K562 (cell line): ENCODE measurements around the gene SLC23A2. TPM values are rescaled to one million over a fixed set of nuclear protein-coding genes. Genes with fewer than 3 reads are reported as not detected.

Experiments used
- ATAC-seq: fragments of 200-7000 bp; cut with Tn5 transposase; 3 replicates; pipeline ENCODE4 v1.9.1; 2020; ENCODE audit warnings: moderate library complexity
- BruUV-seq: library from RNA; stranded (reverse); fragments of 400-500 nt; replicated peaks from 2 replicates; lab custom pipeline; 2021; lab: Mats Ljungman, UMichigan
- CTCF ChIA-PET: fragments of 300-600 bp; formaldehyde crosslinking; extraction: SDS; loops from one replicate; lab custom pipeline; 2021; ENCODE audit warnings: low intra/inter-chr PET ratio; lab: Yijun Ruan, JAX
- POLR2A ChIA-PET: fragments of 300-600, 350-650 bp; sonication (Branson Sonifier 250); formaldehyde crosslinking; extraction: SDS; loops from one replicate; lab custom pipeline; 2021; ENCODE audit warnings: antibody characterized with exemption, inconsistent platforms; lab: Yijun Ruan, JAX
- DNase-seq, 4 experiments: peaks; one replicate each; pipeline versions ENCODE4 v3.0.0 to v3.0.0-alpha.2; 2011 to 2018; ENCODE audit warnings: low spot score in 3 of 4, mixed read lengths in 3 of 4; ENCODE audit errors: extremely low read depth in 1 of 4
- FAIRE-seq: peaks from 2 replicates; lab custom pipeline; 2011; peaks lifted over from hg19 to GRCh38; lab: Jason Lieb, UNC
- H2AFZ ChIP-seq: 2 replicates; pipeline ENCODE4 v1.6.0; 2011; ENCODE audit warnings: low read depth, low read length, control low read depth, inconsistent platforms
- H3K27ac ChIP-seq: fragments of 200-600 bp; 3 replicates; pipeline ENCODE4 v1.8.0; 2011; ENCODE audit warnings: low read depth, mild to moderate bottlenecking, control low read depth, inconsistent platforms, low read length, moderate library complexity, mixed read lengths; ENCODE audit errors: extremely low read depth
- H3K27me3 ChIP-seq, 2 experiments: fragments of 300-600 bp in 1 of 2; 2 replicates in 1 of 2; 3 replicates in 1 of 2; pipeline versions ENCODE4 v1.6.0 to v1.8.0; 2011; ENCODE audit warnings: inconsistent platforms in 2 of 2, low read length in 2 of 2, mild to moderate bottlenecking in 1 of 2, mixed read lengths in 1 of 2, moderate library complexity in 1 of 2; ENCODE audit not compliant: control insufficient read depth in 2 of 2, insufficient read depth in 2 of 2
- H3K36me3 ChIP-seq: fragments of 300-600 bp; 3 replicates; pipeline ENCODE4 v1.8.0; 2011; ENCODE audit warnings: mild to moderate bottlenecking, low read length, inconsistent platforms; ENCODE audit not compliant: control insufficient read depth, insufficient read depth
- H3K4me1 ChIP-seq, 2 experiments: fragments of 200-600 bp in 1 of 2; replicated peaks in 1 of 2; 2 replicates in 1 of 2; 3 replicates in 1 of 2; pipeline versions ENCODE4 v1.5.1 to v1.8.0; 2011; ENCODE audit warnings: inconsistent platforms in 2 of 2, low read length in 2 of 2, mild to moderate bottlenecking in 1 of 2, mixed read lengths in 1 of 2, moderate library complexity in 1 of 2; ENCODE audit not compliant: control insufficient read depth in 2 of 2, insufficient read depth in 2 of 2
- H3K4me2 ChIP-seq: 2 replicates; pipeline ENCODE4 v1.6.1; 2011; ENCODE audit warnings: low read length, control low read depth, inconsistent platforms, mixed read lengths; ENCODE audit not compliant: insufficient read depth
- H3K4me3 ChIP-seq: fragments of 200-600 bp; sonication (generic), shearing (Covaris generic); 2 replicates; pipeline ENCODE4 v1.5.1; 2016; ENCODE audit warnings: control low read depth, inconsistent platforms
- H3K79me2 ChIP-seq: fragments of 200-600 bp; 3 replicates; pipeline ENCODE4 v1.8.0; 2011; ENCODE audit warnings: low read length, inconsistent platforms; ENCODE audit not compliant: control insufficient read depth, insufficient read depth
- H3K9ac ChIP-seq, 2 experiments: 2 replicates each; pipeline versions ENCODE4 v1.6.0 to v1.6.1; 2011; ENCODE audit warnings: low read depth in 2 of 2, low read length in 2 of 2, control low read depth in 1 of 2, inconsistent platforms in 1 of 2, mild to moderate bottlenecking in 1 of 2, mixed read lengths in 1 of 2; ENCODE audit not compliant: insufficient read depth in 1 of 2
- H3K9me1 ChIP-seq: one replicate; pipeline ENCODE4 v1.6.0; 2011; ENCODE audit warnings: inconsistent platforms, mild to moderate bottlenecking, low read length, moderate library complexity; ENCODE audit not compliant: control insufficient read depth, insufficient read depth
- H3K9me3 ChIP-seq: replicated peaks from 2 replicates; pipeline ENCODE4 v1.5.1; 2011; ENCODE audit warnings: low read depth, low read length, inconsistent platforms; ENCODE audit not compliant: control insufficient read depth, insufficient read depth
- H4K20me1 ChIP-seq: replicated peaks from 2 replicates; pipeline ENCODE4 v1.6.1; 2011; ENCODE audit warnings: low read length, inconsistent platforms, mixed read lengths; ENCODE audit not compliant: control insufficient read depth, insufficient read depth
- ADNP ChIP-seq: fragments of 200-800 bp; sonication (Bioruptor generic); IDR thresholded peaks from 2 replicates; pipeline ENCODE4 v1.6.1; 2016; ENCODE audit warnings: missing genetic modification characterization, missing compliant biosample characterization
- ARHGAP35 ChIP-seq: fragments of 450-650 bp; IDR thresholded peaks from 2 replicates; pipeline ENCODE4 v1.6.1; 2018; ENCODE audit not compliant: partially characterized antibody
- C11orf30 ChIP-seq: fragments of 450-650 bp; IDR thresholded peaks from 2 replicates; pipeline ENCODE4 v1.6.1; 2016; ENCODE audit warnings: low read depth, mild to moderate bottlenecking
- CBX3 ChIP-seq, 2 experiments: IDR thresholded peaks; 1 replicate in 1 of 2; 2 replicates in 1 of 2; pipeline ENCODE4 v1.6.1; 2012; ENCODE audit warnings: inconsistent platforms in 2 of 2, low read length in 2 of 2, borderline replicate concordance in 1 of 2, control low read depth in 1 of 2
- CHAMP1 ChIP-seq: fragments of 450-650 bp; IDR thresholded peaks from 2 replicates; pipeline ENCODE4 v1.6.1; 2016; ENCODE audit warnings: mild to moderate bottlenecking
- IFI16 ChIP-seq: fragments of 250-450 bp; sonication (Bioruptor Pico); IDR thresholded peaks from 2 replicates; pipeline ENCODE4 v2.1.2; 2022; ENCODE audit warnings: mild to moderate bottlenecking, inconsistent platforms
- KDM4B ChIP-seq, 2 experiments: fragments of 450-650 bp in 1 of 2; sonication (generic) in 1 of 2; IDR thresholded peaks; 2 replicates each; pipeline ENCODE4 v1.6.1; 2016 to 2017; ENCODE audit warnings: borderline replicate concordance in 2 of 2, antibody characterized with exemption in 1 of 2, low read depth in 1 of 2, mild to moderate bottlenecking in 1 of 2
- KDM5B ChIP-seq: fragments of 200-600 bp; sonication (generic); IDR thresholded peaks from 2 replicates; pipeline ENCODE4 v1.6.1; 2012; ENCODE audit warnings: low read depth, mild to moderate bottlenecking, moderate library complexity, low read length, control low read depth, inconsistent platforms; ENCODE audit not compliant: insufficient replicate concordance
- RBM25 ChIP-seq: fragments of 200-400 bp; formaldehyde crosslinking; IDR thresholded peaks from 2 replicates; pipeline ENCODE4 v1.6.1; 2018; ENCODE audit warnings: low read length, low read depth, moderate library complexity; ENCODE audit not compliant: severe bottlenecking
- THAP12 ChIP-seq: fragments of 250-450 bp; sonication (Bioruptor Pico); IDR thresholded peaks from 2 replicates; pipeline ENCODE4 v1.9.0; 2021; ENCODE audit warnings: mild to moderate bottlenecking, inconsistent platforms
- TSHZ1 ChIP-seq: fragments of 250-450 bp; sonication (Bioruptor Pico); IDR thresholded peaks from 2 replicates; pipeline ENCODE4 v1.4.0; 2020; ENCODE audit warnings: mild to moderate bottlenecking, moderate library complexity
- WHSC1 ChIP-seq: IDR thresholded peaks from one replicate; pipeline ENCODE4 v1.6.1; 2012; ENCODE audit warnings: low read length, control low read depth, inconsistent platforms
- ZNF408 ChIP-seq: fragments of 250-450 bp; sonication (Bioruptor Pico); IDR thresholded peaks from 2 replicates; pipeline ENCODE4 v1.4.0; 2020; ENCODE audit warnings: low read depth, mild to moderate bottlenecking, moderate library complexity
- ZNF586 ChIP-seq: fragments of 450-650 bp; formaldehyde crosslinking; conservative IDR thresholded peaks from 2 replicates; pipeline ENCODE4 v1.4.0; 2020; ENCODE audit warnings: mild to moderate bottlenecking, moderate library complexity
- ZNF780A ChIP-seq: fragments of 250-450 bp; sonication (Bioruptor Pico); IDR thresholded peaks from 2 replicates; pipeline ENCODE4 v1.5.0; 2021; ENCODE audit warnings: mild to moderate bottlenecking
- WGBS: fragments of 100-300 bp; shearing (Covaris generic); methylation state at CpG from one replicate; pipeline ENCODE4 v1.1.6; 2016; ENCODE audit warnings: low coverage, mixed read lengths; ENCODE audit not compliant: insufficient coverage; ENCODE audit errors: missing lambda C conversion rate; 5-methylcytosine and 5-hydroxymethylcytosine counted together
- in situ Hi-C: fragments of 300-500 bp; cut with MboI; formaldehyde crosslinking; loops from 4 replicates; pipeline ENCODE4 v1.15.0; 2018; ENCODE audit warnings: inconsistent platforms, mixed read lengths
- intact Hi-C: fragments of 100-400 bp; cut with micrococcal nuclease; formaldehyde crosslinking; loops from 2 replicates; pipeline ENCODE4 v1.14.2; 2022
- polyA plus RNA-seq, 8 experiments: library from polyadenylated mRNA; depleted of rRNA in 4 of 8; stranded (reverse) in 5 of 8; unstranded in 3 of 8; fragments of >200 nt; fragmentation: Nextera tagmentation in 2 of 8; fragmentation: Illumina TruSeq in 1 of 8; extraction: Ambion mirVana in 2 of 8; extraction: Trizol in 1 of 8; gene quantifications; 2 replicates each; pipeline versions ENCODE4 v1.2.1 to v1.2.3, GENCODE V29; 2011 to 2014; ENCODE audit warnings: inconsistent platforms in 1 of 8, missing spikeins in 1 of 8
- total RNA-seq, 7 experiments: library from RNA; depleted of rRNA in 6 of 7; stranded (reverse); fragments of >200 nt in 6 of 7; fragmentation: Illumina TruSeq in 2 of 7; extraction: Trizol in 2 of 7; gene quantifications; 2 replicates each; pipeline versions ENCODE4 v1.2.1 to v1.2.3, GENCODE V29; 2011 to 2021; ENCODE audit warnings: low replicate concordance in 1 of 7

The SLC23A2 gene
- total and polyA plus RNA-seq, 9 of the 15 experiments (the other 6 are each of a cell fraction or from before 2014, with no cell fraction given): 0.39 to 6.7 (median 3.2) TPM

- no peaks in the 10 kb centered on the region for H3K4me1 ChIP-seq
- FAIRE-seq: no peak
- 13% methylated on average over 4 of the region's 5 CpGs for WGBS
- H3K27ac ChIP-seq: no peak overlapping the region
- H4K20me1 ChIP-seq: no peaks in the 10 kb centered on the region; the same call in 1 of the 2 replicates
- H3K9me3 ChIP-seq: no peaks in the 10 kb centered on the region
- no peak overlapping the region for H3K4me3 ChIP-seq
- H3K4me2 ChIP-seq: no peak overlapping the region
- intact Hi-C loops: no loop called here
- no peaks in the 10 kb centered on the region for H3K9me1 ChIP-seq
- H3K36me3 ChIP-seq: no peaks in the 10 kb centered on the region
- H3K27me3 ChIP-seq: no peaks in the 10 kb centered on the region
- POLR2A ChIA-PET: interaction anchor here (0.6 kb wide), 1 partner anchor 145 kb away, joined by 4 read pairs; no protein-coding TSS in a partner anchor
- no peak for ATAC-seq
- no peaks in the 10 kb centered on the region for H3K79me2 ChIP-seq
- no peak overlapping the region for H3K9ac ChIP-seq
- no TSS peak for BruUV-seq
- in situ Hi-C loops: loop anchor here (10.0 kb wide), 1 partner anchor 338 kb away; no protein-coding TSS in a partner anchor
- no peak overlapping the region for H2AFZ ChIP-seq
- CTCF ChIA-PET: no interaction called here
- DNase-seq: no peak
- no peak for TF ChIP-seq IFI16 (CRISPR knock-in tag)
- no peak for TF ChIP-seq TSHZ1 (CRISPR knock-in tag)
- no peak for TF ChIP-seq CBX3 (IDR thresholded peaks at IDR 0.05; ENCODE audit: borderline replicate concordance in 1 of 2, low read length in 2 of 2)
- no peak for TF ChIP-seq ADNP
- TF ChIP-seq KDM4B (IDR thresholded peaks at IDR 0.05; ENCODE audit: borderline replicate concordance in 2 of 2, low read depth in 1 of 2): no peak
- no peak for TF ChIP-seq ARHGAP35
- no peak for TF ChIP-seq THAP12
- no peak for TF ChIP-seq ZNF586 (CRISPR knock-in tag)
- TF ChIP-seq KDM5B: no peak
- TF ChIP-seq CHAMP1: no peak
- no peak for TF ChIP-seq ZNF408 (CRISPR knock-in tag)
- TF ChIP-seq RBM25: no peak
- TF ChIP-seq C11orf30: no peak
- no peak for TF ChIP-seq ZNF780A
- no peak for TF ChIP-seq WHSC1
Measured at GRCh38 chr20:4942331-4942730, 59.0 kb downstream of the SLC23A2 start.
